D721Med (cell line): Measurements from ENCODE around the gene MTHFSD.

ENCODE experiments used
- DNase-seq: peaks from one replicate; pipeline ENCODE4 v3.0.0; 2011; ENCODE audit warnings: low spot score; ENCODE audit not compliant: insufficient read length
- FAIRE-seq: peaks from 2 replicates; lab custom pipeline; 2011; peaks lifted over from hg19 to GRCh38; lab: Jason Lieb, UNC
- TF ChIP-seq, protein P1 (sequence below): IDR thresholded peaks from 2 replicates; pipeline ENCODE4 v1.5.1; 2012; ENCODE audit warnings: mild to moderate bottlenecking, control low read depth; ENCODE audit not compliant: insufficient read depth; ENCODE audit errors: missing control alignments

Gene MTHFSD

DNA sequence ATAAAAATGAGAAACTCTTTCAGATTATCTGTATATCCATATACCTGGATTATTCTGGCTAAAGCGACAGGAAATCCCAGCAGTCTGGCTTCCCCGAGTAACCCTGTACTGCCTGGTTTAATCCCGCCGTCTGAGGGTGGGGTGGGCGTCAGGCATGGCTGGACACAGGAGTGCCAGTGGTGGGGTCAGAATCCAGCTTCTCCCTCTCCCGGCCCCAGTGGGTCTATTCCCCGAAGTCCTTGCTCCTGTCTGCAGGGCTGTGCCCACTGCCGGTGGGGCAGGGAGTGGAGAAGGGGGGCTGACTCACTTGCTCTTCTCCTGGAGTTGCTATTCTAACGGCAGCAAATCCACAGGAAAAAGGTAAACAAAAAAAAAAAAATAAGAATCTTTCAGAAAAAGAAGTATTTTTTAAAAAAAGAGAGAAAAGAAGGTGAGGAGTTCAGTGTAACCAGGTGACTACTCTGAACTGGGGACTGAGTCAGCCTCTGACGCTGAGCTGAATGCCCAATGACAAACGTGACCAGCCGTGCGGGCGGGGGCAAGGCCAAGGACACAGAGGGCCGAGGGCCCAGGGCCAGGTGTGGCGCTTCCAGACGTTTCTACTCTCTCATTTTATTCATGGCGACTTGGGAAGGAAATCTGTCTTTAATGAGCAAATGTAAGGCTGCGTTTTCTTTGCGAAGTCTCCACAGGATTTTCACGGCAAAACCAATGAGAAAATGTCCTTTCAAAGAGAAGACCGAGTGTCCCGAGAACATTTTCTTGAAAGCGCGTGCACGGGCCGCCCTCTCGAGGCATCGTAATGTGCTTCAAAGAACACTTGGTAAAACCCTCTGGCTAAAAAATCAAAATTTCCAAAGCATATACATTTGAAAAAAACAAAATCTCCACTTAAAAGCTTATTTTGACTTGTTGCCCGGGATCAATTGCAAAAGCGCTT, 24.5 kb downstream of the MTHFSD start:
- DNase-seq (no peak), FAIRE-seq (no peak)
- TF ChIP-seq, protein P1, sequence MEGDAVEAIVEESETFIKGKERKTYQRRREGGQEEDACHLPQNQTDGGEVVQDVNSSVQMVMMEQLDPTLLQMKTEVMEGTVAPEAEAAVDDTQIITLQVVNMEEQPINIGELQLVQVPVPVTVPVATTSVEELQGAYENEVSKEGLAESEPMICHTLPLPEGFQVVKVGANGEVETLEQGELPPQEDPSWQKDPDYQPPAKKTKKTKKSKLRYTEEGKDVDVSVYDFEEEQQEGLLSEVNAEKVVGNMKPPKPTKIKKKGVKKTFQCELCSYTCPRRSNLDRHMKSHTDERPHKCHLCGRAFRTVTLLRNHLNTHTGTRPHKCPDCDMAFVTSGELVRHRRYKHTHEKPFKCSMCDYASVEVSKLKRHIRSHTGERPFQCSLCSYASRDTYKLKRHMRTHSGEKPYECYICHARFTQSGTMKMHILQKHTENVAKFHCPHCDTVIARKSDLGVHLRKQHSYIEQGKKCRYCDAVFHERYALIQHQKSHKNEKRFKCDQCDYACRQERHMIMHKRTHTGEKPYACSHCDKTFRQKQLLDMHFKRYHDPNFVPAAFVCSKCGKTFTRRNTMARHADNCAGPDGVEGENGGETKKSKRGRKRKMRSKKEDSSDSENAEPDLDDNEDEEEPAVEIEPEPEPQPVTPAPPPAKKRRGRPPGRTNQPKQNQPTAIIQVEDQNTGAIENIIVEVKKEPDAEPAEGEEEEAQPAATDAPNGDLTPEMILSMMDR: no peak

DNA sequence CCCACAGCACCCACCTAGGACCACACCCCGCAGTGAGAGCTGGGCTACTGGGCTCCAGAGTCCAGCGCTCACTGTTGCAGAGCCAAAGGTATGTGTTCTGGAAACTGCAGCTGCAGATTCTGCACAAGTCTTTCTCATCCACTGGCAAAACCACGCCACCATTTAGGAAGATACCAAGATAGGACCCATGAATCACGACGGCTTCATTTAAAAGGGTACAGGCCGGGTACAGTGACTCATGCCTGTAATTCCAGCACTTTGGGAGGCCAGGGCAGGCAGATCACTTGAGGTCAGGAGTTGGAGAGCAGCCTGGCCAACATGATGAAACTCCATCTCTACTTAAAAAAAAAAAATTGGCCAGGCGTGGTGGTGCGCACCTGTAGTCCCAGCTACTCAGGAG, 25.9 kb downstream of the MTHFSD start:
- FAIRE-seq (no peak), DNase-seq (no peak)
- TF ChIP-seq, protein P1: no peak

DNA sequence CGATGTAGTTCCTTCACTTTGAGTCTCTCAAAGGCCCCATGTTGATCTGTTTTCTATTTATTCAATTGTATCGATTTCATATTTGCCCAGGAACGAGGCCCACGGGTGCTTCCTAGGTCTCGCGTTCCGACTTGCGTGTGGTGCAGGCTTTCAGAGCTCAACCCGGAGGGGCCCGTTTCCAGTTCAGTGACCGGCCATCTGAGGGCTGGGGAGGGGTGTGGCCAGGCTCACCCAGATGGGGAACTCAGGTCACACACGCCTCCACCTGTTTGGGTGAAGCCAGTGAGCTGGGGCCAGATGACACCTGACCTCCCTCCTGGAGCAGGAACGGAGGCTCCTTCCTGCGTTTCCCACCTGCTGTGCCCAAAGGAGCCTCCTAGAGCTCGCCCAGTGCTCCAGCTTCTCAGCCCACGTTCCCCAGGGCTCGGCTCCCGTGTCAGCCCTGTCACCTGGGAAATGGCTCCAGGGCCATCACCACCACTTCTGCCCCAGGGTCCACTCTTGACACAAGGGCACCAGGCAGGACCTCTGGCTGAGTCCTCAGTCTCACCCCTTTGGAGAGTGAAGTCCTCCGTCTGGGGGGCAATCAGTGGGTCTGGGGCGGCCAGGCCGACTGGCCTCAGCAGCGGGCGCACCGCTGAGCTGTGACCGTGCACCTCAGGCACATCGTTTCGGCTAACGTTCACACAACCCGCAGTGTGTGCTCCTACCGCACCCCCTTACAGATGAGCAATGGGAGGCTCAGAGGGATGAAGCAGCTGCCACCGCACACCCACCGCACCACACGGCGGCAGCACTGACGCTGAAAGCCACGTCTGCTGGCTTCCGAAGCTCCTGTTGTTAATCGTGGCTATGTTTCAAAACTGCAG, 26.7 kb downstream of the MTHFSD start:
- FAIRE-seq: no peak
- DNase-seq: no peak
- TF ChIP-seq, protein P1: no peak

DNA sequence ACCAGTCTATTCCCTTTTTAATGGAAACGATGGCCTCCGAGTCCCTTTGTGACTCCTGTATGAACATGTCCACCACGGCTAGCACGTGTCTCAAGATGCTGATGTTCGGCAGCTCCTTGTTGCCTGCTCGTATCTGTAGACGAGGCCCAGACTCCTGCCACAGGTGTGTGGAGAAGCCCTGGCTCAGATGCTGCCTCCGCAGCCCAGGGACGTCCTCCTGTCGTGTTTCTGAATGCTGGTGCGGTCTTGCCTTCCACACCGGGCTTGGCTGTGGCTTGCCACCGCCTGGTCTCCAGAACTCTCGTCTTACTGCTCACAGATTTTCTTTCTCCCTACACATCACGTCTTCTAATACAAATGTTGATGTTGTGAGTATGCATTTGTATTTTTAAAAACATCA, 27.7 kb downstream of the MTHFSD start:
- FAIRE-seq: no peak
- TF ChIP-seq, protein P1: no peak

DNA sequence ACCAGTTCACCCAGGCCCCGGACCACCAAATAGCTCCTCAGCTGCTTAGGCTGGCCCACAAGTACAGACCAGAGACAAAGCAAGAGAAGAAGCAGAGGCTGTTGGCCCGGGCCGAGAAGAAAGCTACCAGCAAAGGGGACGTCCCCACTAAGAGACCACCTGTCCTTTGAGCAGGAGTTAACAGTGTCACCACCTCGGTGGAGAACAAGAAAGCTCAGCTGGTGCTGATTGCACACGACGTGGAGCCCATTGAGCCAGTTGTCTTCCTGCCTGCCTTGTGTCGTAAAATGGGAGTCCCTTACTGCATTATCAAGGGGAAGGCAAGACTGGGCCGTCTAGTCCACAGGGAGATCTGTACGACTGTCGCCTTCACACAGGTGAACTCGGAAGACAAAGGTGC, 29.3 kb downstream of the MTHFSD start:
- no peak for FAIRE-seq

More for the DNA sequence above, 27.7 kb downstream of the MTHFSD start:
- DNase-seq: no peak

DNA sequence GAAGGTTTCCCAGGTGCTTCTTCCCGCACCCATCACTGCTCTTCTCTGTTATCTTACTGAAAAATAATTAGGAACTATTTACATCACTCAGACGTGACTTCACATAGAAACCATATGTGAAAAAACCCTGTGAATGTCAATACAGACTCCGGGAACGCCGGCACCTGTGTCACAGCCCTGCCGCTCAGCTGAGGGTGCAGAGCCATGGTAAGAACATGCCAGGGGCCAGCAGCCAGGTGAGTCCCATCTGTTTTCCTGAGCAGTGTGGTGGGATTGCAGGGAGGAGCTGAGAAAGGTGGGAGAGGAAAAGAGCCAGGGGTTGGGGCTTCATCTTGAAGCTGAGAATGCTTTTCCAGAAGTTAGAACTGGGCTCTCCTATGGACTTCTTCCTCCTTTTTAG, 31.0 kb downstream of the MTHFSD start:
- FAIRE-seq: no peak
- no peak for DNase-seq
- TF ChIP-seq, protein P1: no peak

More for the DNA sequence above, 29.3 kb downstream of the MTHFSD start:
- no peak for DNase-seq
- TF ChIP-seq, protein P1: no peak
